Stimulated activated CD4-positive, alpha-beta T cell treated with anti-CD3 and anti-CD28 coated beads, Interleukin-12 subunit alpha, Interleukin-12 subunit beta, amount 100 ng/mL, for 24 hours (primary cell): ENCODE data around the gene GOLGA1.
"Not testable (repeated sequence)": the region's sequence is repeated elsewhere in the genome, so short reads cannot be mapped to it uniquely, and the experiment has no call there.

Experiments
- DNase-seq, 2 experiments: peaks; one replicate each; pipeline ENCODE4 v3.0.0-alpha.2; 2020; ENCODE audit warnings: low read depth in 2 of 2

GOLGA1 gene

GRCh38 chr9:124939944-124940343 is 939 bp downstream of the GOLGA1 start:
- no peak for DNase-seq

GRCh38 chr9:124934290-124934689 is 6.6 kb downstream of the GOLGA1 start:
- no peak for DNase-seq

- DNase-seq = no peak
These were observed 8.6 kb downstream of the GOLGA1 start for GRCh38 chr9:124932333-124932732.

- DNase-seq = no peak
These were observed 11.4 kb downstream of the GOLGA1 start for GRCh38 chr9:124929464-124929863.

GRCh38 chr9:124928116-124928515 is 12.8 kb downstream of the GOLGA1 start:
- no peak for DNase-seq

- not testable (repeated sequence) for DNase-seq
These were observed 20.5 kb downstream of the GOLGA1 start for GRCh38 chr9:124920394-124920793.

- no peak for DNase-seq
These were observed 26.0 kb downstream of the GOLGA1 start for GRCh38 chr9:124914753-124915405.

- no peak for DNase-seq
These were observed 27.5 kb downstream of the GOLGA1 start for GRCh38 chr9:124913378-124913777.

GRCh38 chr9:124911766-124912165 is 29.1 kb downstream of the GOLGA1 start:
- no peak for DNase-seq

- no peak for DNase-seq
These were observed 32.8 kb downstream of the GOLGA1 start for GRCh38 chr9:124908098-124908497.

- DNase-seq = no peak
These were observed 33.9 kb downstream of the GOLGA1 start for GRCh38 chr9:124906966-124907365.

- DNase-seq = no peak
These were observed 41.0 kb downstream of the GOLGA1 start for GRCh38 chr9:124899845-124900244.

- DNase-seq = no peak
These were observed 43.1 kb downstream of the GOLGA1 start for GRCh38 chr9:124897570-124898460.

- DNase-seq = no peak
These were observed 46.1 kb downstream of the GOLGA1 start for GRCh38 chr9:124894741-124895170.

- no peak for DNase-seq
These were observed 46.7 kb downstream of the GOLGA1 start for GRCh38 chr9:124894035-124894740.

GRCh38 chr9:124890179-124890578 is 50.7 kb downstream of the GOLGA1 start:
- DNase-seq = no peak

- no peak for DNase-seq
These were observed 51.9 kb downstream of the GOLGA1 start for GRCh38 chr9:124889006-124889405.

- no peak for DNase-seq
These were observed 53.1 kb downstream of the GOLGA1 start for GRCh38 chr9:124887832-124888231.

- no peak for DNase-seq
These were observed 53.9 kb downstream of the GOLGA1 start for GRCh38 chr9:124886866-124887492.

- DNase-seq = no peak
These were observed 54.4 kb downstream of the GOLGA1 start for GRCh38 chr9:124886461-124886860.

- no peak for DNase-seq
These were observed 55.3 kb downstream of the GOLGA1 start for GRCh38 chr9:124885551-124885950.

GRCh38 chr9:124884376-124884775 is 56.5 kb downstream of the GOLGA1 start:
- no peak for DNase-seq
